ENCODE measurements around the gene PDE6A.

GRCh38 chr5:149887622-149888183 lies 56.9 kb downstream of the PDE6A start:
- TF ChIP-seq CTCF (tag by site-specific recombination; IDR thresholded peaks at IDR 0.05) (no peak), REST (tag by site-specific recombination; IDR thresholded peaks at IDR 0.05) (no peak), YY1 (tag by site-specific recombination; IDR thresholded peaks at IDR 0.05) (no peak), ZNF324 (tag by site-specific recombination; IDR thresholded peaks at IDR 0.05) (no peak), PBX3 (CRISPR knock-in tag; IDR thresholded peaks at IDR 0.05) (no peak), PATZ1 (tag by site-specific recombination; IDR thresholded peaks at IDR 0.05) (no peak), ZNF792 (tag by site-specific recombination; IDR thresholded peaks at IDR 0.05) (no peak), ZNF174 (tag by site-specific recombination; IDR thresholded peaks at IDR 0.05) (no peak), ZNF311 (tag by site-specific recombination; IDR thresholded peaks at IDR 0.05; ENCODE audit: borderline replicate concordance) (no peak), ZNF175 (tag by site-specific recombination; IDR thresholded peaks at IDR 0.05) (no peak), ZBTB20 (tag by site-specific recombination; IDR thresholded peaks at IDR 0.05) (no peak), KLF1 (tag by site-specific recombination; IDR thresholded peaks at IDR 0.05) (no peak)

Data from HEK293 (cell line).